Activated T-helper 9 cell treated with anti-CD3 and anti-CD28 coated beads, Interleukin-2, amount 50 U/mL, for 16 hours (primary cell): ENCODE results near the gene TUBB1.

Source experiments
- DNase-seq: peaks from one replicate; pipeline ENCODE4 v3.0.0-alpha.2; 2020; ENCODE audit warnings: low read depth

TUBB1 gene

GRCh38 chr20:59043698-59044097, 24.5 kb downstream of the TUBB1 start:
- no peak for DNase-seq

- DNase-seq, result no peak
Observed at GRCh38 chr20:59044295-59044694, 25.1 kb downstream of the TUBB1 start.

GRCh38 chr20:59044796-59045195, 25.6 kb downstream of the TUBB1 start:
- DNase-seq, result no peak

GRCh38 chr20:59046862-59047261, 27.6 kb downstream of the TUBB1 start:
- no peak for DNase-seq

GRCh38 chr20:59047938-59048680, 28.9 kb downstream of the TUBB1 start:
- no peak for DNase-seq

- DNase-seq, result no peak
Observed at GRCh38 chr20:59048681-59049030, 29.4 kb downstream of the TUBB1 start.

GRCh38 chr20:59050437-59050836, 31.2 kb downstream of the TUBB1 start:
- DNase-seq, result no peak

- DNase-seq, result no peak
Observed at GRCh38 chr20:59051666-59052185, 32.5 kb downstream of the TUBB1 start.

- DNase-seq, result no peak
Observed at GRCh38 chr20:59055302-59055701, 36.1 kb downstream of the TUBB1 start.

- no peak for DNase-seq
Observed at GRCh38 chr20:59062081-59062480, 42.9 kb downstream of the TUBB1 start.

- no peak for DNase-seq
Observed at GRCh38 chr20:59063358-59064213, 44.4 kb downstream of the TUBB1 start.

GRCh38 chr20:59064214-59064722, 45.0 kb downstream of the TUBB1 start:
- DNase-seq, result no peak

GRCh38 chr20:59068534-59068933, 49.3 kb downstream of the TUBB1 start:
- DNase-seq, result no peak

- no peak for DNase-seq
Observed at GRCh38 chr20:59069026-59069425, 49.8 kb downstream of the TUBB1 start.

GRCh38 chr20:59071216-59071615, 52.0 kb downstream of the TUBB1 start:
- no peak for DNase-seq

GRCh38 chr20:59073582-59073981, 54.4 kb downstream of the TUBB1 start:
- DNase-seq, result no peak

- no peak for DNase-seq
Observed at GRCh38 chr20:59074456-59074855, 55.2 kb downstream of the TUBB1 start.

GRCh38 chr20:59075934-59076508, 56.8 kb downstream of the TUBB1 start:
- no peak for DNase-seq
